H9 (cell line): Measurements from ENCODE around the gene F13A1. TPM values are rescaled to one million over a fixed set of nuclear protein-coding genes. Genes with fewer than 3 reads are reported as not detected.

Experiments
- DNase-seq: peaks from one replicate; pipeline ENCODE4 v3.0.0-alpha.2; 2017
- H2AFZ ChIP-seq: one replicate; pipeline ENCODE4 v1.6.1; 2013; ENCODE audit warnings: mild to moderate bottlenecking, low read length, control low read depth, moderate library complexity
- H2AK5ac ChIP-seq: 2 replicates; pipeline ENCODE4 v1.6.1; 2013; ENCODE audit warnings: low read length, control low read depth, mixed read lengths; ENCODE audit not compliant: insufficient read length
- H2BK120ac ChIP-seq: one replicate; pipeline ENCODE4 v1.6.1; 2013; ENCODE audit warnings: low read depth, mild to moderate bottlenecking, low read length, control low read depth, inconsistent platforms; ENCODE audit not compliant: poor library complexity, severe bottlenecking
- H2BK12ac ChIP-seq: 2 replicates; pipeline ENCODE4 v1.6.1; 2013; ENCODE audit warnings: low read length, control low read depth, mixed read lengths, low read depth; ENCODE audit not compliant: insufficient read length
- H2BK15ac ChIP-seq: 2 replicates; pipeline ENCODE4 v1.6.1; 2013; ENCODE audit warnings: low read depth, low read length, control low read depth
- H2BK20ac ChIP-seq: one replicate; pipeline ENCODE4 v1.6.1; 2013; ENCODE audit warnings: low read depth, mild to moderate bottlenecking, low read length, control low read depth, inconsistent platforms; ENCODE audit not compliant: poor library complexity, severe bottlenecking
- H2BK5ac ChIP-seq: 2 replicates; pipeline ENCODE4 v1.6.1; 2013; ENCODE audit warnings: low read length, control low read depth, mixed read lengths; ENCODE audit not compliant: insufficient read length
- H3K14ac ChIP-seq: 2 replicates; pipeline ENCODE4 v1.6.1; 2013; ENCODE audit warnings: low read length, control low read depth; ENCODE audit not compliant: insufficient read depth
- H3K18ac ChIP-seq: 2 replicates; pipeline ENCODE4 v1.6.1; 2013; ENCODE audit warnings: low read depth, mild to moderate bottlenecking, mixed read lengths, low read length, control low read depth; ENCODE audit not compliant: insufficient read length
- H3K23ac ChIP-seq: 2 replicates; pipeline ENCODE4 v1.6.1; 2013; ENCODE audit warnings: low read length, control low read depth, mixed read lengths, low read depth; ENCODE audit not compliant: insufficient read length
- H3K23me2 ChIP-seq: 2 replicates; pipeline ENCODE4 v1.6.1; 2013; ENCODE audit warnings: low read depth, mild to moderate bottlenecking, mixed read lengths, low read length, control low read depth; ENCODE audit not compliant: insufficient read length, poor library complexity, severe bottlenecking
- H3K27ac ChIP-seq: 2 replicates; pipeline ENCODE4 v1.5.1; 2013; ENCODE audit warnings: low read length, control low read depth, mixed read lengths, low read depth; ENCODE audit not compliant: insufficient read length
- H3K27me3 ChIP-seq: 2 replicates; pipeline ENCODE4 v1.6.1; 2013; ENCODE audit warnings: low read length, control low read depth, inconsistent platforms; ENCODE audit not compliant: insufficient read depth
- H3K4ac ChIP-seq: 2 replicates; pipeline ENCODE4 v1.6.1; 2013; ENCODE audit warnings: low read depth, mild to moderate bottlenecking, control low read depth, inconsistent platforms, low read length, moderate library complexity
- H3K4me1 ChIP-seq: 2 replicates; pipeline ENCODE4 v1.6.1; 2013; ENCODE audit warnings: low read length, control low read depth, inconsistent platforms; ENCODE audit not compliant: insufficient read depth
- H3K4me2 ChIP-seq: 2 replicates; pipeline ENCODE4 v1.6.1; 2013; ENCODE audit warnings: low read length, control low read depth, mixed read lengths; ENCODE audit not compliant: insufficient read length, insufficient read depth
- H3K56ac ChIP-seq: 2 replicates; pipeline ENCODE4 v1.6.1; 2013; ENCODE audit warnings: low read depth, mild to moderate bottlenecking, mixed read lengths, low read length, control low read depth; ENCODE audit not compliant: insufficient read length
- H3K79me1 ChIP-seq: 2 replicates; pipeline ENCODE4 v1.6.1; 2013; ENCODE audit warnings: low read depth, mild to moderate bottlenecking, moderate library complexity, low read length, control low read depth, inconsistent platforms; ENCODE audit not compliant: insufficient read depth, poor library complexity, severe bottlenecking
- H3K79me2 ChIP-seq: 2 replicates; pipeline ENCODE4 v1.6.1; 2013; ENCODE audit warnings: low read length, control low read depth, inconsistent platforms; ENCODE audit not compliant: insufficient read depth
- H3K9ac ChIP-seq: 2 replicates; pipeline ENCODE4 v1.6.1; 2013; ENCODE audit warnings: low read length, control low read depth, mixed read lengths; ENCODE audit not compliant: insufficient read length; ENCODE audit errors: extremely low read depth
- H3K9me3 ChIP-seq: one replicate; pipeline ENCODE4 v1.6.1; 2013; ENCODE audit warnings: low read depth, low read length, inconsistent platforms; ENCODE audit not compliant: control insufficient read depth
- H3T11ph ChIP-seq: one replicate; pipeline ENCODE4 v1.6.1; 2013; ENCODE audit warnings: mild to moderate bottlenecking, low read length, control low read depth, inconsistent platforms
- H4K20me1 ChIP-seq: one replicate; pipeline ENCODE4 v1.6.1; 2013; ENCODE audit not compliant: control insufficient read depth, insufficient read length, insufficient read depth
- H4K5ac ChIP-seq: 2 replicates; pipeline ENCODE4 v1.6.1; 2013; ENCODE audit warnings: low read depth, mild to moderate bottlenecking, mixed read lengths, low read length, control low read depth; ENCODE audit not compliant: insufficient read length
- H4K8ac ChIP-seq: replicated peaks from 2 replicates; pipeline ENCODE4 v1.6.1; 2013; ENCODE audit warnings: low read length, control low read depth, mixed read lengths, low read depth; ENCODE audit not compliant: insufficient read length
- H4K91ac ChIP-seq: 2 replicates; pipeline ENCODE4 v1.6.1; 2013; ENCODE audit warnings: low read depth, mild to moderate bottlenecking, moderate library complexity, mixed read lengths, low read length, control low read depth; ENCODE audit not compliant: insufficient read length
- H3K27ac Mint-ChIP-seq, 3 experiments: 2 replicates in 2 of 3; 3 replicates in 1 of 3; pipeline ENCODE4 v1.8.0; 2020 to 2021; ENCODE audit warnings: mixed read lengths in 3 of 3, mild to moderate bottlenecking in 1 of 3, moderate library complexity in 1 of 3
- H3K27me3 Mint-ChIP-seq: 2 replicates; pipeline ENCODE4 v1.8.0; 2021; ENCODE audit warnings: low read depth, mild to moderate bottlenecking, moderate library complexity, mixed read lengths
- H3K36me3 Mint-ChIP-seq, 3 experiments: 2 replicates in 2 of 3; 3 replicates in 1 of 3; pipeline ENCODE4 v1.8.0; 2020 to 2021; ENCODE audit warnings: low read depth in 3 of 3, mixed read lengths in 3 of 3; ENCODE audit not compliant: insufficient read depth in 1 of 3
- H3K4me1 Mint-ChIP-seq, 2 experiments: 2 replicates each; pipeline ENCODE4 v1.8.0; 2020; ENCODE audit warnings: mixed read lengths in 2 of 2
- H3K4me3 Mint-ChIP-seq, 2 experiments: 2 replicates in 1 of 2; 3 replicates in 1 of 2; pipeline ENCODE4 v1.8.0; 2020 to 2021; ENCODE audit warnings: mild to moderate bottlenecking in 2 of 2, mixed read lengths in 2 of 2, moderate library complexity in 1 of 2
- H3K9me3 Mint-ChIP-seq, 2 experiments: 2 replicates in 1 of 2; 3 replicates in 1 of 2; pipeline ENCODE4 v1.8.0; 2020; ENCODE audit warnings: mild to moderate bottlenecking in 2 of 2, mixed read lengths in 2 of 2, moderate library complexity in 1 of 2
- CTCF ChIP-seq: fragments of 200-600 bp; sonication (generic); conservative IDR thresholded peaks from 3 replicates; pipeline ENCODE4 v1.8.0; 2021; ENCODE audit warnings: antibody characterized with exemption, mild to moderate bottlenecking
- WGBS: extraction: QIAGEN DNeasy Blood & Tissue Kit; methylation state at CpG from one replicate; pipeline ENCODE4 v1.1.7; 2013; ENCODE audit warnings: missing lambda C conversion rate, low lambda C conversion rate, mixed read lengths; ENCODE audit not compliant: insufficient read length; ENCODE audit errors: extremely low coverage; 5-methylcytosine and 5-hydroxymethylcytosine counted together
- total RNA-seq: library from RNA; stranded (reverse); gene quantifications from 2 replicates; pipeline ENCODE4 v1.2.1, GENCODE V29; 2021

Gene F13A1
- total RNA-seq, 1 experiment from 2014 or later = 0.15 TPM

GRCh38 chr6:6218759-6219085 lies 101.7 kb downstream of the F13A1 start:
- WGBS = no CpG with 5 or more reads among the region's 3 CpGs
- no peak overlapping the region for H3T11ph ChIP-seq
- no peak overlapping the region for H4K5ac ChIP-seq
- H2BK5ac ChIP-seq = no peak overlapping the region
- no peak overlapping the region for H2AK5ac ChIP-seq
- no peak overlapping the region for H3K27ac ChIP-seq
- peak overlapping the region; percentile 16; the same call in 1 of the 2 replicates for H3K14ac ChIP-seq
- H3K36me3 Mint-ChIP-seq = no peaks in the 10 kb centered on the region
- H2AFZ ChIP-seq = no peak overlapping the region
- H3K4me2 ChIP-seq = no peak overlapping the region
- no peaks in the 10 kb centered on the region for H4K20me1 ChIP-seq
- H2BK120ac ChIP-seq = no peak overlapping the region
- no peak overlapping the region for H4K8ac ChIP-seq
- no peak for DNase-seq
- H3K79me1 ChIP-seq = no peaks in the 10 kb centered on the region
- no peaks in the 10 kb centered on the region for H3K79me2 ChIP-seq
- no peak overlapping the region for H2BK15ac ChIP-seq
- H3K27ac Mint-ChIP-seq = no peak overlapping the region
- no peaks in the 10 kb centered on the region for H3K27me3 ChIP-seq
- no peak overlapping the region for H2BK12ac ChIP-seq
- H3K4me1 ChIP-seq = no peaks in the 10 kb centered on the region
- H3K23ac ChIP-seq = no peak overlapping the region
- no peak overlapping the region for H4K91ac ChIP-seq
- H3K23me2 ChIP-seq = no peaks in the 10 kb centered on the region
- no peak overlapping the region for H3K56ac ChIP-seq
- no peaks in the 10 kb centered on the region for H3K9me3 Mint-ChIP-seq
- no peaks in the 10 kb centered on the region; the same call in none of the 2 replicates for H3K27me3 Mint-ChIP-seq
- no peak overlapping the region for H2BK20ac ChIP-seq
- TF ChIP-seq CTCF = no peak
- peaks cover 2 to 6% of the 10 kb centered on the region in 2 experiments; a peak in 3 of 4 replicates for H3K4me1 Mint-ChIP-seq
- H3K4ac ChIP-seq = no peak overlapping the region
- no peaks in the 10 kb centered on the region for H3K9me3 ChIP-seq
- no peak overlapping the region for H3K9ac ChIP-seq
- no peak overlapping the region for H3K4me3 Mint-ChIP-seq
- no peak overlapping the region for H3K18ac ChIP-seq
